GM21825 (cell line): ENCODE results near the gene TMIE.

Experiments
- ATAC-seq: cut with Tn5 transposase; IDR thresholded peaks from one replicate; pipeline ENCODE4 v1.9.1; 2021; ENCODE audit warnings: mild to moderate bottlenecking, moderate library complexity; ENCODE audit not compliant: unreplicated experiment

Gene TMIE

GRCh38 chr3:46668591-46668990, 32.6 kb upstream of the TMIE start:
- no peak for ATAC-seq

GRCh38 chr3:46669191-46669999, 31.8 kb upstream of the TMIE start:
- ATAC-seq, result no peak

DNA sequence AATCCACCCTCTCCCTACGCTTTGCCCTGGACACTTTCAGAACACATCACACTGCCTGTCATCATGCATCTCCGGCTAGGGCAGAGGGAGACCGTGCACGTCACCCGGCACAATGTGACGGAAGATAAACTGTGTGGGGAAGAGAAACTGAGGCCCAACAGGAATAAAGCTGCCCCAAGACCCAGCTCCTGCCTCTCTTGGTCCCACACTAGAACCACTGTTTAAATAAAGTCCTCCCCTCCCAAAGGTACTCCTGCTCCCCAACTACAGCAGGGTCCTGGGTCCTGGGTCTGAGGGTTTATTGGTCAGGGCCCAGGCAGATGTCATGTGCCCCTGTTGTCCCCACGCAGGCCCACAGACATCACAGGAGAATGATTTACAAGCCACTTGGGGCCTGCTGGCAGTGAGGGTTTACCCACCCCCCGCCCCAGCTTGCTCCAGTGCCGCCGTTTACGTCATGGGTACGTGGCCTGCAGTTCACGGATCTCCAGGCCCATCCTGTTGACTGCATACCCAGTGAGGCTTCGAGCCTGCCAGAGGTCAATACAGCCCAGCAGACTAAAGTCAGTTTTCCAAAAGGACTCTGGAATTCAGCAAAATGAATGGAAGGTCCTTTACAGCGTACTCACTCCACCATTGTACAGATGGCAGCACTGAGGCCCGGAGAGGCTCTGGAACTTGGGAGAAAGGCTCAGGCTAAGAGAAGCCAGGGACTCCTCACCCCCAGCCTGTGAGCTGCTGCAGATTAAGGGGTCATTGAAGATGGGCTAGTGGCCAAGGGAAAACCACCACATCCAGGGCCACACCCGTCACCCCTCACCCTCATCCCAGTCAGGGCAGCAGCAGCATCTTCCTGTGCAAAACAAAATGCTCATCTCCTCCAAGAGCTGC, 30.9 kb upstream of the TMIE start:
- ATAC-seq, result no peak

DNA sequence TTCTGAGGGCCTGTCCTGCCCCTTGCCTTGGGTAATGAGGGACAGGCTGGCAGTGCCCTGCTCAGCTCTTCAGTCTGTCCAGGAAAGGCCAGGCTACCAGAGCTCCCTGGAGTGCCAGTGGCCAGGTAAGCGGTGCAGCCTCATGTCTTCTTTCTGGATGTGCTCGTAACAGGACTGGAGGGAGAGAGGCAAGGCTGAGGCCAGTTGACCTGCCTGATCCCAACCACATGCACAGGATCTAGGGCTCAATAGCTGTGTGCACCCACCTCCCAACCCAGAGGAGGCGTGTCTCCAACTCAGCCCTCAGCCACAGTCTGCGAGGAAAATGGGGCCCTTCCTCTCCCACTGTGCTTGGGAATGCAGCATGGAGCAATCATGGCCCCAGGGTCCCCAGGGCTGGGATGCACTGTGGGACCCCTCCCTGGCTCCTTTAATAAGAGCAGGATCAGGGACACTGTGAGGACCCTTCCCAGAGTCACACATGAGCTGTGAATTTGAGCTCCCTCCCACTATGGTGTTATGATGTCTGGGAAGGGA, 30.2 kb upstream of the TMIE start:
- no peak for ATAC-seq

DNA sequence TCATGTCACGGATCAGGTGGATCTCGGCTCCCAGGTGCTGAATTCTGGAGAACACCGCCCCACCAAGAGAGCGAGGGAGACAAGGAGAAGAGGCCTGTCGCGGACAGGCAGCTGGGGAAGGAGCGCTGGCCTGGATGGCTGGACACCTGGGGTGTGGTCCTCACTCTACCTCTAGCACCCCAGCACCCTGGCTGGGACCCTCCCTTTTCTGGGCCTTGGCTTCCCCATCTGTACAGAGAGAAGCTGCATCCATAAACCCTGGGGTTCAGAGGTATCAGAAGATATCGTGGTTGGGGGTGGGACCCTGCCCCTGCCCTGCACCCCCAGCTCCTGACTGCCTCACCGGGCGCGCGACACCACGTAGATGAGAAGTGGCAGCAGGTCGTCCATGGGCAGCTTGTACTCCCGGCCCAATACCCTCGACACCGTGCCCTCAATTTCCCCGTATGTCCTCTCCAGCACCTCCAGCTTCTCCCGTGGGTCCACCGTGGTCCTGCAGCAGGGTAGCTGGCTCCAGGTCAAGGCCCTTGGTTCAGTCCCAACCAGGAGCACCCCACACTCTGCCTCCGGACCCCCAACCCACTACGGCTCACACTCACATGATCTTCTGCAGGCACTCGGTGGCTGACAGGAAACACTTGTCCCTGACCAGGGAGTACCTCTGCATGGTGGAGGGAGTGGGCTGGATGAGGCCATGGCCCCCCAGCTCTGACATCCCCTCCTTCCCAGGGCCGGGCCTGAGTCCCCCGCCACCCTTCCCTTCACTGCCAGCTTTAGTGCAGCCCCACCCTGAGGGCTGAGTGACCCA, 29.4 kb upstream of the TMIE start:
- ATAC-seq, result no peak

GRCh38 chr3:46672349-46672695, 28.9 kb upstream of the TMIE start:
- no peak for ATAC-seq

- no peak for ATAC-seq
Measured at GRCh38 chr3:46673151-46674030, 27.8 kb upstream of the TMIE start.

- no peak for ATAC-seq
Measured at GRCh38 chr3:46674031-46674845, 27.0 kb upstream of the TMIE start.

GRCh38 chr3:46675426-46675825, 25.8 kb upstream of the TMIE start:
- ATAC-seq, result no peak

- no peak for ATAC-seq
Measured at GRCh38 chr3:46675843-46676567, 25.2 kb upstream of the TMIE start.

DNA sequence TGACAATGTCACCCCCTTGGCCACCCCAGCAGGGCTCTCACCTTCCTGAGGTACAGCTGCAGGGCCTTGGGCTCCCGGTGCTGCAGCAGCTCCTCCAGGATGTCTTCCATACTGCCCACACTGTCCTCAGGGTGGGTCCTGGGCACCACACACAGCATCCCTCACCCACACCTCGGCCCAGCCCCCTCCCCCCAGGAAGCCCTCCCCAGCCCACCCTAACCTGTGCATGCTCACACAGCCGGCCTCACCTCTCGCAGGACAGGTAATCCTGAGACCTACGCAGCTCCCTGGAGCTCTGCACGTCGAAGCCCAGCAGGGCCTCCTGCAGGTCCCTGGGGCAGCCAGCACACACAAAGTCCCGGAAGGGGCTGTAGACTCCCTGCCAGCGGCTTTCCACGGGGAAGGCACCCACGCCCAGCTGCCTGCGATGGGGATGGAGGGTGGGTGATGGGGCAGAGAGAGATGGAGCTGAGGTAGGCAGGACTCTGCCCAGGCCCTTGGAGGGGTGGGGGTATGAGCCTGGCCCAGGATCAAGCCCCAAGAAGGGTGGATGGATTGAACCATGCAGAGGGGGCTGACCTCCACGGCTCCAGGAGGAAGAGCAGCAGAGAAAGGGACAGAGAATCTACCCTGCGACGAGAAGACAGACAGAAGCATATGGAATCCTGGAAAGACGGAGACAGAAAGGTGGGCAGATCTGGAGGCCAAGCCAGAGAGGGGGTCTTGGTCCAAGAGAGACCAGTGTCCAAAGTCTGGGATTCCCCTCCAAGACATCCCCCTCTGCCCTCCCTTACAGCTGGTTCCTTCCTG, 24.4 kb upstream of the TMIE start:
- no peak for ATAC-seq

DNA sequence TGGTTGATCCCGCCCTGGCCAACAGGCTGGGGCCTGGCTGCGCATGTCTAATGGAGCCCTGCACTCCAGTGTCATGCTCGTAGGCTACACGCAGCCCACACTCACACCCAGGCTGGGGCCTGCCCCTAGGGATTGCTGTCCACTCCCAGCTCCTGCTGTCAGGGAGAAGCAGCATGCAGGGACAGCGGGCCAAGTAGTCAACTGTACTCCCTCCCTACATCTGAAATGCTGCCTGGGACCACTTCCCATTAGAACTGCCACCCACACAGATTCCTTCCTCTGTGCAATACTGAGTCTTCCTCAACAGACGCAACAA, 23.8 kb upstream of the TMIE start:
- no peak for ATAC-seq

GRCh38 chr3:46678280-46678679, 22.9 kb upstream of the TMIE start:
- ATAC-seq, result no peak

GRCh38 chr3:46679681-46680080, 21.5 kb upstream of the TMIE start:
- no peak for ATAC-seq

- ATAC-seq, result no peak
Measured at GRCh38 chr3:46680298-46680826, 20.8 kb upstream of the TMIE start.

DNA sequence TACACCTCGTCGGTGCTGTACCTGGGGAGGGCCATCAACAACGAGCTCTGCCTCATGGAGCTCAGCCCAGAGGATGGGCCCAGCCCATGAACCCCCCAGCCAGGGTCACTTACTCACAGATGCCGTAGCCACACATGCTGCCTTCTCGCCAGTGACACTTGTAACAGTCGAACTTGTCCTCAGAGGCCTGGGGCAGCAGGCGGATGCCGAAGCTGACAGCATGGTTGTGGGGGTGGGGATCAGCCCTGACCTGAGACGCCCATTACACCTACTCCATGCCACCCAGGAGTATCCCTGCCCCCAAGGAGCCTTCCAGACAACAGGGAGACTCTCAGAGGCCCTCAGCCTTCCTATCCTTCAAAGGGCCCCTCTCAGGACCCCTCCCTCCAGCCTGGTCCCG, 19.8 kb upstream of the TMIE start:
- no peak for ATAC-seq

DNA sequence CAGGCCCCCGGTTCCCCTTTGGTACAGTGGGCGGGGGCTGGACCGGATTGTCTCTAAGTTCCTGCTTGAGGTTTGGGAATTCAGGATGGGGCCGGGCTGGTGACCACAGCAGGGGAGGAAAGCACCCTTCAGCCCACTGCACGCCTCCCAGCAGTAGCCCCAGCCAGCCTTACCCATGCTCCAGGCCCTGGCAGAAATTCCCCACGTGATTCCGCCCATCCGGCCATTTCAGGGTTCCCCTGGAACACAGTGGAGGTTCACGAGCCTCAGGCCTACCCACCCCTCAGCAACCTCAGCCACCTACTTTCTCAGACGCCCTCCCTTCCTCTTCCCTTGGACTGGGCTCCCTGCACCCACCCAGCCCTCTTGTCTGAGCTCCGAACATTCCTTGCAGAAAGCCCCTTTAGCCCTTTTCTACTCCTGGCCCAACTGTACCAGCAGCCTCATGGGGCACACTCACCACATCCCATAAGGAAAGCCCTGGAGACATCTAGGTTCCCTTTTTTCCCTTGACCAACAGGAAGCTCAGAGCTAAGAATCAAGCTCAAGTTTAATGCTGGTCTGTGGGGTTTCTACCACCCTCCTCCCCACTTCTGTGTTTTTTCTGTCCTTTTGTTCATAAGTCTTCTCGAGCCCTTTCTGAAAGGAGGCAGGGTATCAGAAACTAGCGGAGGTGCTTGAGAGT, 19.2 kb upstream of the TMIE start:
- no peak for ATAC-seq
